Effector memory CD8-positive, alpha-beta T cell (primary cell): ENCODE data around the gene KRT82.
A peak's percentile ranks its signal among the peaks of the same experiment; 100 is the strongest.
"Not testable (repeated sequence)": the region's sequence is repeated elsewhere in the genome, so short reads cannot be mapped to it uniquely, and the experiment has no call there.

Source experiments
- ATAC-seq: fragments of 150-1000 bp; cut with Tn5 transposase; replicated peaks from 2 replicates; pipeline ENCODE4 v1.10.0; 2021; ENCODE audit warnings: mild to moderate bottlenecking, moderate library complexity
- DNase-seq, 3 experiments: peaks; one replicate each; pipeline ENCODE4 v3.0.0; 2021
- H3K27ac Mint-ChIP-seq, 2 donors: one replicate each; pipeline ENCODE4 v1.8.0; 2022; ENCODE audit warnings: mild to moderate bottlenecking in 2 of 2, mixed read lengths in 2 of 2, moderate library complexity in 2 of 2
- H3K27me3 Mint-ChIP-seq, 2 donors: one replicate each; pipeline ENCODE4 v1.8.0; 2022; ENCODE audit warnings: mixed read lengths in 2 of 2
- H3K36me3 Mint-ChIP-seq: one replicate; pipeline ENCODE4 v1.8.0; 2022; ENCODE audit warnings: mild to moderate bottlenecking, moderate library complexity, mixed read lengths; ENCODE audit not compliant: insufficient read depth
- H3K4me1 Mint-ChIP-seq, 2 donors: one replicate each; pipeline ENCODE4 v1.8.0; 2022; ENCODE audit warnings: low read depth in 2 of 2, mixed read lengths in 2 of 2
- H3K4me3 Mint-ChIP-seq, 2 donors: one replicate each; pipeline ENCODE4 v1.8.0; 2022; ENCODE audit warnings: mild to moderate bottlenecking in 2 of 2, mixed read lengths in 2 of 2, moderate library complexity in 2 of 2
- H3K9me3 Mint-ChIP-seq, 2 donors: one replicate each; pipeline ENCODE4 v1.8.0; 2022; ENCODE audit warnings: mixed read lengths in 2 of 2

The KRT82 gene

GRCh38 chr12:52353766-52354165 lies 52.4 kb downstream of the KRT82 start:
- no peak overlapping the region for H3K4me3 Mint-ChIP-seq
- no peak overlapping the region for H3K27ac Mint-ChIP-seq
- H3K9me3 Mint-ChIP-seq: no peaks in the 10 kb centered on the region
- H3K27me3 Mint-ChIP-seq: peaks cover 5 to 64% of the 10 kb centered on the region in 2 donors
- ATAC-seq: no peak
- no peak for DNase-seq
- peaks cover 33 to 40% of the 10 kb centered on the region in 2 donors for H3K4me1 Mint-ChIP-seq
- peaks cover 7% of the 10 kb centered on the region for H3K36me3 Mint-ChIP-seq

DNA sequence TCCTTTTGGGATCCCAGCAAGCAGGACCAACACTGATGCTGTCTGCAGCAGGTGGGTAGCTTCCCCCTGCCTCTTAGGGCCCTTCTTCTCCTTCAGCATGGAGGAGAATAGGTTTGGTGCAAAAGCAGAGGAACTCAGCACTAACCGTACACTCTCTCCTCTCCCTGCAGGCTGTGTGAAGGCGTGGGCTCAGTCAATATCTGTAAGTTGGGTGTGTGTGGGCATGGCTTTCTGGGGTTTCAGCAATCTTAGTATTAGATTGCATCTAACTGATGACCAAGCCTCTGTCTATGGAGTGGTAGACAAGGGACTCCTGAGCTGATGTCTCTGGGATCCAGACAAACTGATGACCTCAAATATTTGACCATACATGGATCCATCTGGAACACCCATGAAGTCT lies 53.2 kb downstream of the KRT82 start:
- H3K9me3 Mint-ChIP-seq: no peaks in the 10 kb centered on the region
- DNase-seq (no peak), ATAC-seq (no peak)
- peaks cover 26 to 33% of the 10 kb centered on the region in 2 donors for H3K4me1 Mint-ChIP-seq
- H3K27ac Mint-ChIP-seq: peak overlapping the region in 1 of 2 donors; percentile 10
- H3K27me3 Mint-ChIP-seq: peaks cover 7 to 69% of the 10 kb centered on the region in 2 donors
- peaks cover 7% of the 10 kb centered on the region for H3K36me3 Mint-ChIP-seq
- H3K4me3 Mint-ChIP-seq: no peak overlapping the region

GRCh38 chr12:52351196-52352059 lies 54.7 kb downstream of the KRT82 start:
- Mint-ChIP-seq H3K27ac (peak overlapping the region; percentile 10), H3K4me3 (peak overlapping the region; percentile 42 to 47), H3K36me3 (peaks cover 7% of the 10 kb centered on the region), H3K4me1 (peaks cover 25 to 29% of the 10 kb centered on the region in 2 donors), H3K9me3 (no peaks in the 10 kb centered on the region), H3K27me3 (peaks cover 9 to 69% of the 10 kb centered on the region in 2 donors)
- ATAC-seq (peak; percentile 100), DNase-seq (peak; percentile 61 to 72 (median 66))

DNA sequence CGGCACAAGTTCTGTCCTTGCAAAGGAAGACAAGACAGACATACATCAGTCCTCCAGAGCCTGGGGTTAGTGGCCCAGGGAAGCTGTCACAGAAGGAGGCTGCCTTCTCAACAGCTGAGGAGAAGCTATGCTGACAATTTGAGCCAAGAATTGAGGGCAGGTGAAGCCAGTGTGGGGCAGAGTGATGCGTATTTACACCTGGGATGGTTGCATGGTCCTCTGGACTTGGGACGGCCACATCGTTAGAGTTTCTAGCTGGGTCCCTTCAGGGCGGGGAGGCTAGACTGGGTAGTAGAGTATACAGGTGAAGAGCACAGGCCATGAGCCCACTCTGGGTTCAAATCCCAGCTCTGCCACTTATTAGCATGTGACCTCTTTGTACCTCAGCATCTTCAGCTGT lies 55.3 kb downstream of the KRT82 start:
- H3K9me3 Mint-ChIP-seq: no peaks in the 10 kb centered on the region
- H3K27me3 Mint-ChIP-seq: peaks cover 9 to 75% of the 10 kb centered on the region in 2 donors
- ATAC-seq: no peak
- no peak overlapping the region for H3K4me3 Mint-ChIP-seq
- peaks cover 25 to 29% of the 10 kb centered on the region in 2 donors for H3K4me1 Mint-ChIP-seq
- H3K27ac Mint-ChIP-seq: no peak overlapping the region
- peaks cover 7% of the 10 kb centered on the region for H3K36me3 Mint-ChIP-seq
- no peak for DNase-seq

- Mint-ChIP-seq H3K4me1 (peaks cover 25 to 29% of the 10 kb centered on the region in 2 donors), H3K27ac (no peak overlapping the region), H3K36me3 (peaks cover 7% of the 10 kb centered on the region), H3K4me3 (no peak overlapping the region), H3K9me3 (no peaks in the 10 kb centered on the region), H3K27me3 (peaks cover 9 to 77% of the 10 kb centered on the region in 2 donors)
- DNase-seq (no peak), ATAC-seq (no peak)
Measured at GRCh38 chr12:52350021-52350620, 56.0 kb downstream of the KRT82 start.

DNA sequence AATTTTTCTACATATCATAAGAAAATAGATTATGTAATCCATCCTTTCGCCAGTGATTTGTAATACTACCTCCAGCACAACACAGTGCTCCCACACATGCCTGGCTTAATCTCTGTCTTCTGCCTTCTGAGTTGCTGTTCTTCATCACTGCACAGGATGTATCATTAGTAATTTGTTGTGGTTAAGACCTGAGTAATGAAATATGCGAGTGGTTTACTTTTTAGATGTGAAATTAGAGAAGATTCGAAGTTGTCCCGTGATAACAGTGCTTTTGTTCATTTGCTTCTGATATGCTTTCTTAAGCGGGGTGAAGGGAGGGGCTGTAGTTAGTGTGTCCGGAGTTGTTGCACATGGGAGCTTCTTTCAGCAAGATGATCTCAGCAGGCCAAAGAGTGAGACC lies 56.9 kb downstream of the KRT82 start:
- DNase-seq (no peak), ATAC-seq (no peak)
- Mint-ChIP-seq H3K27me3 (peaks cover 9 to 75% of the 10 kb centered on the region in 2 donors), H3K4me1 (peaks cover 25 to 29% of the 10 kb centered on the region in 2 donors), H3K36me3 (peaks cover 7% of the 10 kb centered on the region), H3K9me3 (no peaks in the 10 kb centered on the region), H3K27ac (no peak overlapping the region), H3K4me3 (no peak overlapping the region)

DNA sequence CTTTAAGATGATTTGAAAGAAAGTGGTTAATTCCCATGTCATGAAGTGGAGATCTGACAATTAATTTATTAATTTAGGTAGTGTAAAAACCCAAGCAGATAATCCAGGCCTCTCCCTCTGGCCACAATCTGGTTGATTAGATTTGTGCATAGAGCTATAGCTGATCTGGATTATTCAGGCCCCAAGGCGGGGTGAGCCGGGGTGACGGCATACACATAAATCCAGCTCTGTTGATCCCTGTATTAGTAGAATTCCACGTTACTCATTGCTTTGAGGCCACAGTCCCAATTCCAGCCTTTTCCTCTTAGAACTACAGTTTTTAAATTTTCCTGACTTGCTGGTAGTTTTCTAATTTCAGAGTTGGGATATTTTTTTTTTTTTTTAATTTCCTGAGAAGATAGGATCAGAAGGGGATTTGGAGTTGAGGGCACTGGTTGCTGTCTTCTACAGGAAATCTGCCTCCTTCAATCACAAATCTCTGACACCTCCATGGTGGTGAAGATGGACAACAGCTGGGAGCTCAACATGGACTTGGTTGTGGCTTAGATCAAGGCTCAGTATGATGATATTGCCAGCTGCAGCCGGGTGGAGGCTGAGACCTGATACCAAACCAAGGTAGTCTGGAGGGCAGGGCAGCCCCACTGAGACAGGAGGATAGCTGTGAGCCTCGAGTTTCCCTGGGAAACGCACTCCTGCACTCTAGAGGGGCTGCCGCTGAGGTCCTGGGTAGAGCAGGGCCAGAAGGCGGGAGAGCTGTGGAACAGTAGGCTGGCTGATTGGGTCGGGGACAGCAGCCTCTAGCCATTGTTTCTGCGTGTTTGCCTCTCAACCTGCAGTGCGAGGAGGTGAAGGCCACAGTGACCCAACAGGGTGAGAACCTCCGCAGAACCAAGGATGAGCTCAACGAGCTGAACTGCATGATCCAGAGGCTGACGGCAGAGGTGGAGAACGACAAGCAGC lies 58.3 kb downstream of the KRT82 start:
- DNase-seq (no peak), ATAC-seq (no peak)
- H3K4me3 Mint-ChIP-seq: no peak overlapping the region
- H3K27me3 Mint-ChIP-seq: peaks cover 9 to 75% of the 10 kb centered on the region in 2 donors
- no peaks in the 10 kb centered on the region for H3K9me3 Mint-ChIP-seq
- H3K36me3 Mint-ChIP-seq: peaks cover 5% of the 10 kb centered on the region
- peaks cover 18 to 22% of the 10 kb centered on the region in 2 donors for H3K4me1 Mint-ChIP-seq
- H3K27ac Mint-ChIP-seq: no peak overlapping the region

GRCh38 chr12:52347016-52347415 lies 59.1 kb downstream of the KRT82 start:
- Mint-ChIP-seq H3K36me3 (peaks cover 4% of the 10 kb centered on the region), H3K27me3 (peaks cover 9 to 80% of the 10 kb centered on the region in 2 donors), H3K4me1 (peaks cover 11 to 15% of the 10 kb centered on the region in 2 donors), H3K9me3 (no peaks in the 10 kb centered on the region), H3K27ac (no peak overlapping the region), H3K4me3 (no peak overlapping the region)
- ATAC-seq (no peak), DNase-seq (no peak)

- DNase-seq (no peak), ATAC-seq (no peak)
- no peaks in the 10 kb centered on the region for H3K9me3 Mint-ChIP-seq
- H3K27me3 Mint-ChIP-seq: peaks cover 9 to 84% of the 10 kb centered on the region in 2 donors
- H3K4me3 Mint-ChIP-seq: no peak overlapping the region
- H3K27ac Mint-ChIP-seq: no peak overlapping the region
- peaks cover 2% of the 10 kb centered on the region for H3K36me3 Mint-ChIP-seq
- peaks cover 7 to 11% of the 10 kb centered on the region in 2 donors for H3K4me1 Mint-ChIP-seq
Measured at GRCh38 chr12:52346593-52346992, 59.5 kb downstream of the KRT82 start.

GRCh38 chr12:52345041-52345440 lies 61.1 kb downstream of the KRT82 start:
- peaks cover 4 to 90% of the 10 kb centered on the region in 2 donors for H3K27me3 Mint-ChIP-seq
- H3K9me3 Mint-ChIP-seq, H3K36me3 Mint-ChIP-seq, H3K27ac Mint-ChIP-seq, DNase-seq, H3K4me3 Mint-ChIP-seq, H3K4me1 Mint-ChIP-seq, ATAC-seq: not testable (repeated sequence)

GRCh38 chr12:52344111-52344510 lies 62.0 kb downstream of the KRT82 start:
- ATAC-seq: no peak
- H3K27me3 Mint-ChIP-seq: peaks cover 4 to 93% of the 10 kb centered on the region in 2 donors
- no peaks in the 10 kb centered on the region for H3K36me3 Mint-ChIP-seq

More at GRCh38 chr12:52344111-52344510, 62.0 kb downstream of the KRT82 start:
- H3K9me3 Mint-ChIP-seq: no peaks in the 10 kb centered on the region
- no peak for DNase-seq
- H3K4me1 Mint-ChIP-seq: peaks cover 0 to 2% of the 10 kb centered on the region in 2 donors
- H3K4me3 Mint-ChIP-seq: no peak overlapping the region
- no peak overlapping the region for H3K27ac Mint-ChIP-seq
